HepG2 (cell line): ENCODE measurements around the gene ASIC2. TPM values are rescaled to one million over a fixed set of nuclear protein-coding genes. Genes with fewer than 3 reads are reported as not detected.

ENCODE experiments used
- ATAC-seq: fragments of 200-7000 bp; cut with Tn5 transposase; 3 replicates; pipeline ENCODE4 v1.9.1; 2020; ENCODE audit warnings: mild to moderate bottlenecking, moderate library complexity
- BruUV-seq: library from RNA; stranded (reverse); fragments of 400-500 nt; replicated peaks from 2 replicates; lab custom pipeline; 2021; lab: Mats Ljungman, UMichigan
- CTCF ChIA-PET: fragments of 300-600 bp; formaldehyde crosslinking; extraction: SDS; loops from one replicate; lab custom pipeline; 2021; ENCODE audit warnings: low total read pairs, inconsistent platforms, low intra/inter-chr PET ratio; lab: Yijun Ruan, JAX
- POLR2A ChIA-PET: fragments of 350-600 bp; sonication (Branson Sonifier 250); formaldehyde crosslinking; loops from one replicate; lab custom pipeline; 2020; ENCODE audit warnings: antibody characterized with exemption, inconsistent platforms; lab: Yijun Ruan, JAX
- DNase-seq: peaks from one replicate; pipeline ENCODE4 v3.0.0-alpha.2; 2015; ENCODE audit warnings: low spot score
- FAIRE-seq: peaks from 3 replicates; lab custom pipeline; 2011; peaks lifted over from hg19 to GRCh38; lab: Jason Lieb, UNC
- H2AFZ ChIP-seq: one replicate; pipeline ENCODE4 v1.6.1; 2011; ENCODE audit warnings: low read length, inconsistent platforms
- H3K27ac ChIP-seq: fragments of 300-600 bp; 3 replicates; pipeline ENCODE4 v1.8.0; 2011; ENCODE audit warnings: mixed run types, mild to moderate bottlenecking, mixed read lengths, low read length, inconsistent platforms; ENCODE audit not compliant: insufficient read depth; ENCODE audit errors: extremely low read length
- H3K27me3 ChIP-seq, 2 experiments: fragments of 200-600 bp in 1 of 2; 2 replicates in 1 of 2; 3 replicates in 1 of 2; pipeline versions ENCODE4 v1.6.0 to v1.8.0; 2011; ENCODE audit warnings: low read length in 2 of 2, mild to moderate bottlenecking in 2 of 2, moderate library complexity in 2 of 2, inconsistent platforms in 1 of 2; ENCODE audit not compliant: insufficient read depth in 2 of 2, control insufficient read depth in 1 of 2
- H3K36me3 ChIP-seq, 2 experiments: fragments of 200-600 bp in 1 of 2; replicated peaks in 1 of 2; 2 replicates in 1 of 2; 3 replicates in 1 of 2; pipeline versions ENCODE4 v1.5.1 to v1.8.0; 2011; ENCODE audit warnings: low read length in 2 of 2, inconsistent platforms in 1 of 2; ENCODE audit not compliant: insufficient read depth in 2 of 2, control insufficient read depth in 1 of 2
- H3K4me1 ChIP-seq: 2 replicates; pipeline ENCODE4 v1.5.1; 2012; ENCODE audit warnings: low read length, inconsistent platforms; ENCODE audit not compliant: insufficient read depth
- H3K4me2 ChIP-seq: 2 replicates; pipeline ENCODE4 v1.6.0; 2011; ENCODE audit warnings: low read depth, low read length, inconsistent platforms
- H3K4me3 ChIP-seq, 3 experiments: fragments of 200-600 bp in 1 of 3; sonication (generic), shearing (Covaris generic) in 1 of 3; replicated peaks in 1 of 3; 2 replicates each; pipeline ENCODE4 v1.5.1; 2011 to 2016; ENCODE audit warnings: low read length in 3 of 3, inconsistent platforms in 2 of 3, low read depth in 2 of 3, mild to moderate bottlenecking in 2 of 3, control low read depth in 1 of 3, mixed read lengths in 1 of 3; ENCODE audit not compliant: insufficient read depth in 1 of 3
- H3K79me2 ChIP-seq: one replicate; pipeline ENCODE4 v1.6.1; 2011; ENCODE audit warnings: low read length, inconsistent platforms; ENCODE audit not compliant: insufficient read depth
- H3K9ac ChIP-seq: 2 replicates; pipeline ENCODE4 v1.6.0; 2011; ENCODE audit warnings: mild to moderate bottlenecking, low read depth, low read length, inconsistent platforms; ENCODE audit not compliant: insufficient read depth
- H3K9me3 ChIP-seq: 2 replicates; pipeline ENCODE4 v1.5.1; 2012; ENCODE audit warnings: mild to moderate bottlenecking, low read length
- H4K20me1 ChIP-seq: 2 replicates; pipeline ENCODE4 v1.6.0; 2011; ENCODE audit warnings: inconsistent platforms, mild to moderate bottlenecking, low read length, moderate library complexity; ENCODE audit not compliant: insufficient read depth
- GATA4 ChIP-seq: sonication (generic); IDR thresholded peaks from 2 replicates; pipeline ENCODE4 v1.6.1; 2016; ENCODE audit warnings: antibody characterized with exemption, low read depth, borderline replicate concordance
- IRF2 ChIP-seq: IDR thresholded peaks from 2 replicates; pipeline ENCODE4 v1.6.1; 2018; ENCODE audit warnings: missing genetic modification reagents, missing compliant biosample characterization
- KDM2A ChIP-seq: sonication (generic); formaldehyde crosslinking; IDR thresholded peaks from 2 replicates; pipeline ENCODE4 v1.4.0; 2020; ENCODE audit warnings: low read depth, missing genetic modification reagents, borderline replicate concordance
- KDM5B ChIP-seq: sonication (generic); formaldehyde crosslinking; IDR thresholded peaks from 2 replicates; pipeline ENCODE4 v1.4.0; 2020; ENCODE audit warnings: missing genetic modification reagents, mild to moderate bottlenecking, borderline replicate concordance
- ZMYM3 ChIP-seq: sonication (generic); formaldehyde crosslinking; IDR thresholded peaks from 2 replicates; pipeline ENCODE4 v1.5.1; 2020; ENCODE audit warnings: mild to moderate bottlenecking, missing genetic modification reagents
- ZNF350 ChIP-seq: sonication (generic); formaldehyde crosslinking; IDR thresholded peaks from 2 replicates; pipeline ENCODE4 v1.4.0; 2020; ENCODE audit warnings: mild to moderate bottlenecking, low read depth, missing genetic modification reagents, borderline replicate concordance
- ZSCAN29 ChIP-seq: sonication (generic); formaldehyde crosslinking; conservative IDR thresholded peaks from 2 replicates; pipeline ENCODE4 v1.4.0; 2020; ENCODE audit warnings: mild to moderate bottlenecking, missing genetic modification reagents
- WGBS: methylation state at CpG from one replicate; pipeline ENCODE4 v1.1.6; 2017; ENCODE audit warnings: low lambda C conversion rate; 5-methylcytosine and 5-hydroxymethylcytosine counted together
- in situ Hi-C: cut with HindIII; loops from 2 replicates; pipeline ENCODE4 v1.10.0; 2017; ENCODE audit warnings: low pct_unique_long_range_greater_than_20kb; ENCODE audit not compliant: extremely low pct_ligation_motif_present
- intact Hi-C: fragments of 100-400 bp; cut with micrococcal nuclease; formaldehyde crosslinking; loops from one replicate; pipeline ENCODE4 v1.10.0; 2022; ENCODE audit not compliant: unreplicated experiment
- polyA plus RNA-seq, 8 experiments: library from polyadenylated mRNA; depleted of rRNA in 3 of 8; stranded (reverse) in 7 of 8; unstranded in 1 of 8; fragments of >200 nt; fragmentation: Illumina TruSeq in 4 of 8; extraction: Trizol in 4 of 8; gene quantifications; 2 replicates each; pipeline versions ENCODE4 v1.2.1 to v1.2.3, GENCODE V29; 2011 to 2016; ENCODE audit warnings: low read depth in 4 of 8, missing spikeins in 1 of 8, mixed read lengths in 1 of 8; ENCODE audit not compliant: insufficient read depth in 1 of 8
- total RNA-seq, 5 experiments: library from RNA; depleted of rRNA; stranded (reverse); fragments of >200 nt; fragmentation: Illumina TruSeq; extraction: Trizol; gene quantifications; 2 replicates each; pipeline ENCODE4 v1.2.3, GENCODE V29; 2016; ENCODE audit warnings: low read depth in 1 of 5
- TF ChIP-seq, protein P1 (sequence below): sonication (generic); formaldehyde crosslinking; IDR thresholded peaks from 2 replicates; pipeline ENCODE4 v1.5.1; 2020; ENCODE audit warnings: mild to moderate bottlenecking, missing genetic modification reagents
- TF ChIP-seq, protein P2 (sequence below): sonication (generic); formaldehyde crosslinking; IDR thresholded peaks from 2 replicates; pipeline ENCODE4 v1.4.0; 2020; ENCODE audit warnings: missing genetic modification reagents
- TF ChIP-seq, protein P3 (sequence below): sonication (generic); formaldehyde crosslinking; IDR thresholded peaks from 2 replicates; pipeline ENCODE4 v1.4.0; 2020; ENCODE audit warnings: missing genetic modification reagents
- TF ChIP-seq, protein P4 (sequence below): sonication (generic); formaldehyde crosslinking; IDR thresholded peaks from 2 replicates; pipeline ENCODE4 v1.5.0; 2020; ENCODE audit warnings: mild to moderate bottlenecking, missing genetic modification reagents, borderline replicate concordance

Gene ASIC2
- total and polyA plus RNA-seq, 2 of the 13 experiments (the other 11 are each of a cell fraction or from before 2014, with no cell fraction given): not detected

DNA sequence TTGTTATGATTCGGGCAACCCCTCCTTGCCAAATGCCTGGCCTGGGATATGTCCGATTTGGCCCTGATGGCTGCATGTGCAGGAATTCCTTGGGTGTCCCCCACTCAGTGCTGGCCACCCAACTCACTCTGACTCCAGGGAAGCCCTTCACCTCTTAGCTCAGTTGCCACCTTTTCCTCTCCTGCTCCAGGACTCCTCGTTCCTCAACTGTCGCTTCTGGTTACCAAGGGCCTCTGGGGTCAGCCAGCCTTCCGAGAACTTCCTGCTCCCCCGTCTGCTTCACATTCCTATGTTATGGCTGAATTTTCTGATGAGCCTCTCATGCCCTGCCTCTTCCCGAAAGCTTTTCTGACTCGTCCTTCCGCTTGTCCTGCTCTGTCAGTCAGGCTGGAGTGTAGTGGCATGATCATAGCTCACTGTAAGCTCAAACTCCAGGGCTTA lies 237.9 kb downstream of the ASIC2 start:
- H3K27ac ChIP-seq: no peak overlapping the region
- TF ChIP-seq, protein P1, sequence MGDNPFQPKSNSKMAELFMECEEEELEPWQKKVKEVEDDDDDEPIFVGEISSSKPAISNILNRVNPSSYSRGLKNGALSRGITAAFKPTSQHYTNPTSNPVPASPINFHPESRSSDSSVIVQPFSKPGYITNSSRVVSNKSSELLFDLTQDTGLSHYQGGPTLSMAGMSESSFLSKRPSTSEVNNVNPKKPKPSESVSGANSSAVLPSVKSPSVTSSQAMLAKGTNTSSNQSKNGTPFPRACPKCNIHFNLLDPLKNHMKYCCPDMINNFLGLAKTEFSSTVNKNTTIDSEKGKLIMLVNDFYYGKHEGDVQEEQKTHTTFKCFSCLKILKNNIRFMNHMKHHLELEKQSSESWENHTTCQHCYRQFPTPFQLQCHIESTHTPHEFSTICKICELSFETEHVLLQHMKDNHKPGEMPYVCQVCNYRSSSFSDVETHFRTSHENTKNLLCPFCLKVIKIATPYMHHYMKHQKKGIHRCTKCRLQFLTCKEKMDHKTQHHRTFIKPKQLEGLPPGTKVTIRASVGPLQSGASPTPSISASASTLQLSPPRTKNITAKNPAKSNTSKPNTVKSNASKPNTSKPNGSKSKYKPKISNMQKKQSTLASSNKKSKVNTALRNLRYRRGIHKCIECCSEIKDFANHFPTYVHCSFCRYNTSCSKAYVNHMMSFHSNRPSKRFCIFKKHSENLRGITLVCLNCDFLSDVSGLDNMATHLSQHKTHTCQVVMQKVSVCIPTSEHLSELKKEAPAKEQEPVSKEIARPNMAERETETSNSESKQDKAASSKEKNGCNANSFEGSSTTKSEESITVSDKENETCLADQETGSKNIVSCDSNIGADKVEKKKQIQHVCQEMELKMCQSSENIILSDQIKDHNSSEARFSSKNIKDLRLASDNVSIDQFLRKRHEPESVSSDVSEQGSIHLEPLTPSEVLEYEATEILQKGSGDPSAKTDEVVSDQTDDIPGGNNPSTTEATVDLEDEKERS (CRISPR knock-in tag): no peak
- no peak for TF ChIP-seq KDM5B (CRISPR knock-in tag)
- TF ChIP-seq, protein P2, sequence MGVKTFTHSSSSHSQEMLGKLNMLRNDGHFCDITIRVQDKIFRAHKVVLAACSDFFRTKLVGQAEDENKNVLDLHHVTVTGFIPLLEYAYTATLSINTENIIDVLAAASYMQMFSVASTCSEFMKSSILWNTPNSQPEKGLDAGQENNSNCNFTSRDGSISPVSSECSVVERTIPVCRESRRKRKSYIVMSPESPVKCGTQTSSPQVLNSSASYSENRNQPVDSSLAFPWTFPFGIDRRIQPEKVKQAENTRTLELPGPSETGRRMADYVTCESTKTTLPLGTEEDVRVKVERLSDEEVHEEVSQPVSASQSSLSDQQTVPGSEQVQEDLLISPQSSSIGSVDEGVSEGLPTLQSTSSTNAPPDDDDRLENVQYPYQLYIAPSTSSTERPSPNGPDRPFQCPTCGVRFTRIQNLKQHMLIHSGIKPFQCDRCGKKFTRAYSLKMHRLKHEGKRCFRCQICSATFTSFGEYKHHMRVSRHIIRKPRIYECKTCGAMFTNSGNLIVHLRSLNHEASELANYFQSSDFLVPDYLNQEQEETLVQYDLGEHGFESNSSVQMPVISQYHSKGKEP (CRISPR knock-in tag): no peak
- TF ChIP-seq ZNF350 (CRISPR knock-in tag): no peak
- no peak for TF ChIP-seq GATA4
- no peak for TF ChIP-seq IRF2 (CRISPR knock-in tag)
- TF ChIP-seq, protein P3, sequence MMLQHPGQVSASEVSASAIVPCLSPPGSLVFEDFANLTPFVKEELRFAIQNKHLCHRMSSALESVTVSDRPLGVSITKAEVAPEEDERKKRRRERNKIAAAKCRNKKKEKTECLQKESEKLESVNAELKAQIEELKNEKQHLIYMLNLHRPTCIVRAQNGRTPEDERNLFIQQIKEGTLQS (CRISPR knock-in tag): no peak
- TF ChIP-seq, protein P4, sequence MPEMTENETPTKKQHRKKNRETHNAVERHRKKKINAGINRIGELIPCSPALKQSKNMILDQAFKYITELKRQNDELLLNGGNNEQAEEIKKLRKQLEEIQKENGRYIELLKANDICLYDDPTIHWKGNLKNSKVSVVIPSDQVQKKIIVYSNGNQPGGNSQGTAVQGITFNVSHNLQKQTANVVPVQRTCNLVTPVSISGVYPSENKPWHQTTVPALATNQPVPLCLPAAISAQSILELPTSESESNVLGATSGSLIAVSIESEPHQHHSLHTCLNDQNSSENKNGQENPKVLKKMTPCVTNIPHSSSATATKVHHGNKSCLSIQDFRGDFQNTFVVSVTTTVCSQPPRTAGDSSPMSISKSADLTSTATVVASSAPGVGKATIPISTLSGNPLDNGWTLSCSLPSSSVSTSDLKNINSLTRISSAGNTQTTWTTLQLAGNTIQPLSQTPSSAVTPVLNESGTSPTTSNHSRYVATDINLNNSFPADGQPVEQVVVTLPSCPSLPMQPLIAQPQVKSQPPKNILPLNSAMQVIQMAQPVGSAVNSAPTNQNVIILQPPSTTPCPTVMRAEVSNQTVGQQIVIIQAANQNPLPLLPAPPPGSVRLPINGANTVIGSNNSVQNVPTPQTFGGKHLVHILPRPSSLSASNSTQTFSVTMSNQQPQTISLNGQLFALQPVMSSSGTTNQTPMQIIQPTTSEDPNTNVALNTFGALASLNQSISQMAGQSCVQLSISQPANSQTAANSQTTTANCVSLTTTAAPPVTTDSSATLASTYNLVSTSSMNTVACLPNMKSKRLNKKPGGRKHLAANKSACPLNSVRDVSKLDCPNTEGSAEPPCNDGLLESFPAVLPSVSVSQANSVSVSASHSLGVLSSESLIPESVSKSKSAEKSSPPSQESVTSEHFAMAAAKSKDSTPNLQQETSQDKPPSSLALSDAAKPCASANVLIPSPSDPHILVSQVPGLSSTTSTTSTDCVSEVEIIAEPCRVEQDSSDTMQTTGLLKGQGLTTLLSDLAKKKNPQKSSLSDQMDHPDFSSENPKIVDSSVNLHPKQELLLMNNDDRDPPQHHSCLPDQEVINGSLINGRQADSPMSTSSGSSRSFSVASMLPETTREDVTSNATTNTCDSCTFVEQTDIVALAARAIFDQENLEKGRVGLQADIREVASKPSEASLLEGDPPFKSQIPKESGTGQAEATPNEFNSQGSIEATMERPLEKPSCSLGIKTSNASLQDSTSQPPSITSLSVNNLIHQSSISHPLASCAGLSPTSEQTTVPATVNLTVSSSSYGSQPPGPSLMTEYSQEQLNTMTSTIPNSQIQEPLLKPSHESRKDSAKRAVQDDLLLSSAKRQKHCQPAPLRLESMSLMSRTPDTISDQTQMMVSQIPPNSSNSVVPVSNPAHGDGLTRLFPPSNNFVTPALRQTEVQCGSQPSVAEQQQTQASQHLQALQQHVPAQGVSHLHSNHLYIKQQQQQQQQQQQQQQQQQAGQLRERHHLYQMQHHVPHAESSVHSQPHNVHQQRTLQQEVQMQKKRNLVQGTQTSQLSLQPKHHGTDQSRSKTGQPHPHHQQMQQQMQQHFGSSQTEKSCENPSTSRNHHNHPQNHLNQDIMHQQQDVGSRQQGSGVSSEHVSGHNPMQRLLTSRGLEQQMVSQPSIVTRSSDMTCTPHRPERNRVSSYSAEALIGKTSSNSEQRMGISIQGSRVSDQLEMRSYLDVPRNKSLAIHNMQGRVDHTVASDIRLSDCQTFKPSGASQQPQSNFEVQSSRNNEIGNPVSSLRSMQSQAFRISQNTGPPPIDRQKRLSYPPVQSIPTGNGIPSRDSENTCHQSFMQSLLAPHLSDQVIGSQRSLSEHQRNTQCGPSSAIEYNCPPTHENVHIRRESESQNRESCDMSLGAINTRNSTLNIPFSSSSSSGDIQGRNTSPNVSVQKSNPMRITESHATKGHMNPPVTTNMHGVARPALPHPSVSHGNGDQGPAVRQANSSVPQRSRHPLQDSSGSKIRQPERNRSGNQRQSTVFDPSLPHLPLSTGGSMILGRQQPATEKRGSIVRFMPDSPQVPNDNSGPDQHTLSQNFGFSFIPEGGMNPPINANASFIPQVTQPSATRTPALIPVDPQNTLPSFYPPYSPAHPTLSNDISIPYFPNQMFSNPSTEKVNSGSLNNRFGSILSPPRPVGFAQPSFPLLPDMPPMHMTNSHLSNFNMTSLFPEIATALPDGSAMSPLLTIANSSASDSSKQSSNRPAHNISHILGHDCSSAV (CRISPR knock-in tag): no peak
- no peak for TF ChIP-seq ZSCAN29 (CRISPR knock-in tag)
- no peak for TF ChIP-seq ZMYM3 (CRISPR knock-in tag)
- TF ChIP-seq KDM2A (CRISPR knock-in tag): no peak

More for the DNA sequence above, 237.9 kb downstream of the ASIC2 start:
- intact Hi-C loops: no loop called here
- H3K79me2 ChIP-seq: no peaks in the 10 kb centered on the region
- peaks cover 10% of the 10 kb centered on the region for H3K4me1 ChIP-seq
- ATAC-seq: no peak
- DNase-seq: no peak
- no peak overlapping the region for H3K9ac ChIP-seq
- peaks cover 0 to 7% of the 10 kb centered on the region in 2 experiments; a peak in 1 of 5 replicates for H3K27me3 ChIP-seq
- no TSS peak for BruUV-seq
- no peaks in the 10 kb centered on the region for H3K9me3 ChIP-seq
- in situ Hi-C loops: no loop called here
- H3K4me3 ChIP-seq: no peak overlapping the region
- no peak overlapping the region for H3K4me2 ChIP-seq
- no peaks in the 10 kb centered on the region for H3K36me3 ChIP-seq
- FAIRE-seq: no peak
- POLR2A ChIA-PET: no interaction called here
- no peak overlapping the region for H2AFZ ChIP-seq
- CTCF ChIA-PET: no interaction called here
- no peaks in the 10 kb centered on the region for H4K20me1 ChIP-seq
- 56% methylated on average over 7 of the region's 9 CpGs for WGBS
